NCI-H1694 treated with DMSO at 0.1 percent for 48 hours (cell line): ENCODE results near the gene ILDR1.
"Not testable (repeated sequence)": the region's sequence is repeated elsewhere in the genome, so short reads cannot be mapped to it uniquely, and the experiment has no call there.

Experiments
- DNase-seq: peaks from one replicate; lab custom pipeline; 2025; lab: John Stamatoyannopoulos, UW

The ILDR1 gene

DNA sequence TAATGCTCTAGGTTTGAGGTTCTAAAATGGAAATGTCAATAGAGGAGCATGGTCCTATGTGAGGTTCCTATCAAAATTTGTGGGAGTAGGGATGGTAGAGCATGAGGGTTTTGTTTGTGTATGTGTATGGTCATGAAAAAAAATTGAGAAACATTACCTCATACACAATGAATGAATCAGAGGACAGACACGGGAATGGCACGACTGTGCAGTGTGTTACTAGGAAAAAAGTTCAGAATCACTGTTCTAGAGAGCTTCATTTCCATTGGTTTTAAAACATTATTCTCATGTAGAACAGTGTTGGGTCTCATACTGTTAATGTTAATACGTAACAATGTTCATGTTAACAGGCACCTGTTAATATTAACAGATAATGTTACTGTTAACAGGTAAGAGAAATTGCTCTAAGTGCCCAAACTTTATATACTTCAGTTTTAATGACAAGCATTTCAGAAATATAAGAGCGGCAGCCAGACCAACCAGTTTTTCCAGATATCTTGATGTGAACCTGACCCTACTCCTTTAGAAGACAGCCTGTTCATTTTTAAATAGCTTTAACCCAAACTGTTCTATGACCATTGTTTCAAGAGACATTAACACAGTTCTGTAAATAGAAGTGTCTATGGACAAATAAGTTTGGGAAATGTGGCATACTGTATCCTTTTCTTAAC, 79.8 kb downstream of the ILDR1 start:
- no peak for DNase-seq

DNA sequence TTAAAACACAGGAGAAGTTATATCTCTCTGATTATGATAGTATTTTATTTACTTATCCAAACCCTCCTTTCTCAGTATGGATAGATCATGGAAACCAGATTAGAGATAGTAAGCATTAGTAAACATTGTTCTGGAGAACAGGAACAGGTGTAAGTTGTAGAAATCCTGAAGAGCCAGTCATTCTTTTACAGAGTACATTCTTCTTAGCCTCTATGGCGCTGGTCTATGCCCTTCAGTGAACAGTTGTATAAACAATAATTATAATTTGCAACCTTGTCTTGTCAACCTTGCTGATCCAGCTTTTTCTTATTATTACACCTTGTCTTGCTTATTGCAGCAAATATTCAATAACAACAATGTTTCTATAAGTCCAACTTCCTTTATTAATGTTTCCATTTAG, 80.5 kb downstream of the ILDR1 start:
- no peak for DNase-seq

DNA sequence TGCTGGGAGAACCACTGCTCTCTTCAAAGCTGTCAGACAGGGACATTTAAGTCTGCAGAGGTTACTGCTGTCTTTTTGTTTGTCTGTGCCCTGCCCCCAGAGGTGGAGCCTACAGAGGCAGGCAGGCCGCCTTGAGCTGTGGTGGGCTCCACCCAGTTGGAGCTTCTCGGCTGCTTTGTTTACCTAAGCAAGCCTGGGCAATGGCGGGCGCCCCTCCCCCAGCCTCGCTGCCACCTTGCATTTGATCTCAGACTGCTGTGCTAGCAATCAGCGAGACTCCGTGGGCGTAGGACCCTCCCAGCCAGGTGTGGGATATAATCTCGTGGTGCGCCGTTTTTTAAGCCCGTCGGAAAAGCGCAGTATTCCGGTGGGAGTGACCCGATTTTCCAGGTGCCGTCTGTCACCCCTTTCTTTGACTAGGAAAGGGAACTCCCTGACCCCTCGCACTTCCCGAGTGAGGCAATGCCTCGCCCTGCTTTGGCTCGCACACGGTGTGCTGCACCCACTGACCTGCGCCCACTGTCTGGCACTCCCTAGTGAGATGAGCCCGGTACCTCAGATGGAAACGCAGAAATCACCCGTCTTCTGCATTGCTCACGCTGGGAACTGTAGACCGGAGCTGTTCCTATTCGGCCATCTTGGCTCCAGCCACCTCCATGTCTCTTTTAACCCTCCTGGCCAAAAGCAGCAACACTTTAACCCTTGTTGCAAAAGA, 83.7 kb downstream of the ILDR1 start:
- DNase-seq, result not testable (repeated sequence)
